Coronary artery (tissue), 2 donors: ENCODE results near the gene KCNJ10.

Experiments
- DNase-seq: peaks from one replicate; pipeline ENCODE4 v3.0.0-alpha.2; 2017; ENCODE audit warnings: low spot score
- H3K27ac ChIP-seq, 2 donors: fragments of 200-600 bp; sonication (generic); one replicate each; pipeline ENCODE4 v1.5.1; 2016 to 2019
- H3K4me3 ChIP-seq: fragments of 200-600 bp; sonication (generic); 2 replicates; pipeline ENCODE4 v1.5.1; 2016; ENCODE audit warnings: mild to moderate bottlenecking, moderate library complexity
- TF ChIP-seq, protein P1 (sequence below): fragments of 200-600 bp; sonication (generic); IDR thresholded peaks from one replicate; pipeline ENCODE4 v1.5.1; 2019; ENCODE audit warnings: antibody characterized with exemption

KCNJ10 gene

DNA sequence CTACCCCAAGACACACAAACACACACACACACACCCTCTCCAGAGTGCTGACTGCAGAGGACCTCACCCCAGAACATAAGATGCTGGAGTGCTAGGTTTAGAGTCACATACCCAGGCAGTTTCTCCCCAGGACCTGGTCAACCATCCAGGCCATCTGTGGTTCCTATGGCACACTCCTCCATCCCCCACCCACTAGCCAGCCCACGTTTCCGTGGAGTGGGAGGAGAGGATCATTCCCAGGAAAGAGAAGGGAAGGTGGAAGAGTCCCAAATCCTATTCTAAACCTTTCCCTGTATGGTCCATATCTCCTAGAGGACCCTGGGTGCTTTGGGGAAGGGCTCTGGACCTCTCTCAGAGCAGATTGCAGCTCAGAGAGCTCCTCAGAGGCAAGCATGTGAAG lies 12.5 kb upstream of the KCNJ10 start:
- TF ChIP-seq, protein P1, sequence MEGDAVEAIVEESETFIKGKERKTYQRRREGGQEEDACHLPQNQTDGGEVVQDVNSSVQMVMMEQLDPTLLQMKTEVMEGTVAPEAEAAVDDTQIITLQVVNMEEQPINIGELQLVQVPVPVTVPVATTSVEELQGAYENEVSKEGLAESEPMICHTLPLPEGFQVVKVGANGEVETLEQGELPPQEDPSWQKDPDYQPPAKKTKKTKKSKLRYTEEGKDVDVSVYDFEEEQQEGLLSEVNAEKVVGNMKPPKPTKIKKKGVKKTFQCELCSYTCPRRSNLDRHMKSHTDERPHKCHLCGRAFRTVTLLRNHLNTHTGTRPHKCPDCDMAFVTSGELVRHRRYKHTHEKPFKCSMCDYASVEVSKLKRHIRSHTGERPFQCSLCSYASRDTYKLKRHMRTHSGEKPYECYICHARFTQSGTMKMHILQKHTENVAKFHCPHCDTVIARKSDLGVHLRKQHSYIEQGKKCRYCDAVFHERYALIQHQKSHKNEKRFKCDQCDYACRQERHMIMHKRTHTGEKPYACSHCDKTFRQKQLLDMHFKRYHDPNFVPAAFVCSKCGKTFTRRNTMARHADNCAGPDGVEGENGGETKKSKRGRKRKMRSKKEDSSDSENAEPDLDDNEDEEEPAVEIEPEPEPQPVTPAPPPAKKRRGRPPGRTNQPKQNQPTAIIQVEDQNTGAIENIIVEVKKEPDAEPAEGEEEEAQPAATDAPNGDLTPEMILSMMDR, result no peak
- no peak overlapping the region for H3K27ac ChIP-seq
- DNase-seq, result no peak
- H3K4me3 ChIP-seq, result no peak overlapping the region

GRCh38 chr1:160081261-160081936 lies 11.4 kb upstream of the KCNJ10 start, which contains the start of gene KCNJ9:
Gene KCNJ9 (plus strand): TSS chr1:160081538. CDS start chr1:160084031, 2,493 bp downstream.
- DNase-seq, result no peak
- H3K4me3 ChIP-seq, result no peak within 1 kb of the TSS
- no peak within 1 kb of the TSS for H3K27ac ChIP-seq
- TF ChIP-seq, protein P1, result no peak

GRCh38 chr1:160080381-160081100 lies 10.6 kb upstream of the KCNJ10 start:
- no peak overlapping the region for H3K27ac ChIP-seq
- H3K4me3 ChIP-seq, result no peak overlapping the region
- TF ChIP-seq, protein P1, result no peak
- no peak for DNase-seq

- H3K27ac ChIP-seq, result no peak overlapping the region
- no peak for DNase-seq
- TF ChIP-seq, protein P1, result no peak
- H3K4me3 ChIP-seq, result no peak overlapping the region
These were observed 9.5 kb upstream of the KCNJ10 start for GRCh38 chr1:160079448-160079847.

GRCh38 chr1:160078512-160079195 lies 8.7 kb upstream of the KCNJ10 start:
- DNase-seq, result no peak
- TF ChIP-seq, protein P1, result peak; percentile 39
- Histone ChIP-seq H3K27ac (no peak overlapping the region), H3K4me3 (no peak overlapping the region)

- Histone ChIP-seq H3K27ac (no peak overlapping the region), H3K4me3 (no peak overlapping the region)
- no peak for DNase-seq
- TF ChIP-seq, protein P1, result no peak
These were observed 7.5 kb upstream of the KCNJ10 start for GRCh38 chr1:160077486-160077885.
